ENCODE data around the gene MDFI. TPM values are rescaled to one million over a fixed set of nuclear protein-coding genes. Genes with fewer than 3 reads are reported as not detected.

MDFI gene
- total RNA-seq, 1 donor from 2014 or later, result 7.9 TPM

DNA sequence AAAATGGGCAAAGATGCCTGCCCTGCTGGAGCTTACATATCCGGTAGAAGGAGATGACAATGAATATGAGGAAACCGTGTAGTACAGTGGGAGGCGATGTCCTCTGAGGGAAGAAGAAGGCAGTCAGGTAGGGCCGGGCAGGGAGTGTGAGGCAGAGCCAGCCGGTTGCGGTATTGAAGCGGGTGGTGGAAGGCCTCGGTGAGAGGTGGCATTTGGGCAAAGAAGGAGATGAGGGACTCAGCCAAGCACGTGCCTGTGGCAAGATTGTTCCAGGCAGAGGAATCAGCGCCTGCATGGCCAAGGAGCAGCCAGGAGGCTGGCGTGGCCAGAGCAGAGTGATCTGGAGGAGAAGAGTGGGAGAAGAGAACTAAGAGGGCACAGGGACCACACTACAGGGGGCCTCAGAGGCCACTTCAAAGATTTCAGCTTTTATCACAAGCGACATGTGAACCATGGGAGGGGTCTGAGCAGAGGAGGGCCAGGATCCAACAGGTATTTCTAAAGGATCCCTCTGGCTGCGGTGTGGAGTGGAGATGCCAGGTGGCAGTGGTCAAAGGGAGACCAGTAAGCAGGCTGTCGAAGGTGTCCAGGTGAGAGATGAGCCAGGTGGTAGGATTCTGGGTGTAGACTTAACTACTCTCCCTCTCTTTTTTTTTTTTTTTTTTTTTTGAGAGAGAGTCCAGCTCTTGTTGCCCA is 13.8 kb downstream of the MDFI start:
- Mint-ChIP-seq H3K27ac (ENCODE audit: unreplicated experiment) (no peak overlapping the region), H3K27me3 (ENCODE audit: unreplicated experiment) (peaks cover 4% of the 10 kb centered on the region), H3K4me3 (ENCODE audit: unreplicated experiment) (no peak overlapping the region), H3K9me3 (ENCODE audit: unreplicated experiment) (peaks cover 5% of the 10 kb centered on the region), H3K4me1 (ENCODE audit: low read depth, unreplicated experiment) (no peaks in the 10 kb centered on the region), H3K36me3 (ENCODE audit: unreplicated experiment) (no peaks in the 10 kb centered on the region)
- no peak for DNase-seq
- no peak for TF ChIP-seq CTCF (IDR thresholded peaks at IDR 0.05; ENCODE audit: partially characterized antibody, unreplicated experiment)

- H3K27me3 Mint-ChIP-seq (ENCODE audit: unreplicated experiment), result peaks cover 6% of the 10 kb centered on the region
- TF ChIP-seq CTCF (IDR thresholded peaks at IDR 0.05; ENCODE audit: partially characterized antibody, unreplicated experiment), result no peak
- no peaks in the 10 kb centered on the region for H3K36me3 Mint-ChIP-seq (ENCODE audit: unreplicated experiment)
- DNase-seq, result no peak
- peaks cover 5% of the 10 kb centered on the region for H3K9me3 Mint-ChIP-seq (ENCODE audit: unreplicated experiment)
- peaks cover 2% of the 10 kb centered on the region for H3K4me1 Mint-ChIP-seq (ENCODE audit: low read depth, unreplicated experiment)
- no peak overlapping the region for H3K4me3 Mint-ChIP-seq (ENCODE audit: unreplicated experiment)
- no peak overlapping the region for H3K27ac Mint-ChIP-seq (ENCODE audit: unreplicated experiment)
Measured at GRCh38 chr6:41652866-41653652, 14.8 kb downstream of the MDFI start.

DNA sequence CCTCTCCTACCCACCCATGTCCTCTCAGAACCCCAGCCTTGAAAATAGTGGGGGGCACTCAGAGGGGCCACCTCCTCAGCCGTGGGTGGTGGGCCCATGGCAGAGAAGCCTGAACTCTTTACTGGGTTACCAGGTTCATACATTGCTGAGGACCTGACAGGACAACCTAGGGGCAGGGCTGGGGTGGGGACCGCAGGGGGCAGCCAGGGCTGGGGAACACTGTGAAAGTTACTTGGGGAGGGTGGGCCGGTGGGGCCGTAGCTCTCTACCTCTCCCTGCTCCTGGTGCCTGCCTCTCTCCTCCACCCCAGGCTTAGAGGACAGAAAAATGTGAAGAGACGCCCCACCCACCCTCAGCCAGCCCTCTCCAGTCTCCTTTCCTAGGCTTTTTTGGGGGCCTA is 15.4 kb downstream of the MDFI start:
- no peak for TF ChIP-seq CTCF (IDR thresholded peaks at IDR 0.05; ENCODE audit: partially characterized antibody, unreplicated experiment)
- H3K4me1 Mint-ChIP-seq (ENCODE audit: low read depth, unreplicated experiment), result peaks cover 4% of the 10 kb centered on the region
- H3K4me3 Mint-ChIP-seq (ENCODE audit: unreplicated experiment), result no peak overlapping the region
- no peaks in the 10 kb centered on the region for H3K36me3 Mint-ChIP-seq (ENCODE audit: unreplicated experiment)
- peaks cover 6% of the 10 kb centered on the region for H3K27me3 Mint-ChIP-seq (ENCODE audit: unreplicated experiment)
- H3K9me3 Mint-ChIP-seq (ENCODE audit: unreplicated experiment), result peaks cover 5% of the 10 kb centered on the region
- DNase-seq, result no peak
- H3K27ac Mint-ChIP-seq (ENCODE audit: unreplicated experiment), result no peak overlapping the region

DNA sequence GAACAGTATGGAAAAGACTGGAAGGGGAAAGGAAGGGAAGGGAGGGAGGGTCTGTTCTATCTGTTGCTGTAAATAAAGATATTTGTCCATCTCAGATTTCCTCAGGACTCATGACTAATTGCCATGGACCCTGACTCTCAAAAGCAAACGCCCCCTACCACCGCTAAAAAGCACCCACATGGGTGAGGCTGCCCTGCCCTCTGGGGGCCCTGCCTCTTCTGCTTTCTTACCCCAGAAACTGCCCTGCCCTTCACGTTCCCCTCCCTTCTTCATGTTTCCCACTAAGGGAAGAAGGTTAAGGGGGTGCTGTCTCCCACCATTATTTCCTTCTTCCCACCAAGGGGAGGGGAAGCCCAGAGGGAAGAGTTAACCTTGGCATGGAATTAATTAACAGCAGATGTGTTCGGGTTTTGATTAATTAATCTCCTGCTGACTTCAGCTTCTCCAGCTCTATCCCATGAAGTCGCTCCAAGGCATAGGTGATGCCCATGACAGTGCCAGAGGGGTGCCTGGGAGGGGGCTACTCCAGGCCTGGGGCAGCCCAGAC is 16.0 kb downstream of the MDFI start:
- H3K36me3 Mint-ChIP-seq (ENCODE audit: unreplicated experiment), result no peaks in the 10 kb centered on the region
- peaks cover 6% of the 10 kb centered on the region for H3K27me3 Mint-ChIP-seq (ENCODE audit: unreplicated experiment)
- H3K4me1 Mint-ChIP-seq (ENCODE audit: low read depth, unreplicated experiment), result peaks cover 4% of the 10 kb centered on the region
- peaks cover 5% of the 10 kb centered on the region for H3K9me3 Mint-ChIP-seq (ENCODE audit: unreplicated experiment)
- TF ChIP-seq CTCF (IDR thresholded peaks at IDR 0.05; ENCODE audit: partially characterized antibody, unreplicated experiment), result no peak
- DNase-seq, result no peak
- no peak overlapping the region for H3K27ac Mint-ChIP-seq (ENCODE audit: unreplicated experiment)
- no peak overlapping the region for H3K4me3 Mint-ChIP-seq (ENCODE audit: unreplicated experiment)
